B cell (primary cell): ENCODE measurements around the gene TMEM129. TPM values are rescaled to one million over a fixed set of nuclear protein-coding genes. Genes with fewer than 3 reads are reported as not detected.

Source experiments
- ATAC-seq: fragments of 200-7000 bp; cut with Tn5 transposase; one replicate; pipeline ENCODE4 v1.10.0; 2021; ENCODE audit warnings: low read depth, mild to moderate bottlenecking, moderate number of reproducible peaks, moderate library complexity
- CTCF ChIA-PET: fragments of 350-600 bp; sonication (Branson Sonifier 250); formaldehyde crosslinking; loops from one replicate; lab custom pipeline; 2021; ENCODE audit warnings: antibody characterized with exemption, inconsistent platforms; lab: Charles Lee
- POLR2A ChIA-PET: fragments of 350-600 bp; sonication (Branson Sonifier 250); formaldehyde crosslinking; loops from one replicate; lab custom pipeline; 2021; ENCODE audit warnings: antibody characterized with exemption; lab: Charles Lee
- DNase-seq: peaks from one replicate; pipeline ENCODE4 v3.0.0; 2013
- H2AFZ ChIP-seq: 2 replicates; pipeline ENCODE4 v1.6.1; 2012; ENCODE audit warnings: mild to moderate bottlenecking, low read depth, low read length; ENCODE audit not compliant: insufficient read depth, poor library complexity, severe bottlenecking
- H3K27ac ChIP-seq, 2 donors: 1 replicate in 1 of 2; 2 replicates in 1 of 2; pipeline ENCODE4 v1.5.1; 2012 to 2013; ENCODE audit warnings: low read length in 2 of 2, mild to moderate bottlenecking in 2 of 2, moderate library complexity in 1 of 2
- H3K27me3 ChIP-seq, 4 experiments: fragments of 200-600 bp in 1 of 4; sonication (generic) in 1 of 4; replicated peaks in 1 of 4; 1 replicate in 2 of 4; 2 replicates in 2 of 4; pipeline versions ENCODE4 v1.6.1 to v1.7.0; 2013 to 2016; ENCODE audit warnings: low read length in 3 of 4, mild to moderate bottlenecking in 2 of 4, mixed read lengths in 1 of 4, moderate library complexity in 1 of 4; ENCODE audit not compliant: insufficient read depth in 4 of 4, control insufficient read depth in 3 of 4; ENCODE audit errors: control extremely low read depth in 1 of 4
- H3K36me3 ChIP-seq, 2 experiments: replicated peaks in 1 of 2; 1 replicate in 1 of 2; 2 replicates in 1 of 2; pipeline versions ENCODE4 v1.6.1 to v1.7.1; 2013; ENCODE audit warnings: low read length in 1 of 2; ENCODE audit not compliant: insufficient read depth in 2 of 2, control insufficient read depth in 1 of 2; ENCODE audit errors: control extremely low read depth in 1 of 2, extremely low read depth in 1 of 2
- H3K4me1 ChIP-seq, 2 donors: fragments of 200-600 bp in 1 of 2; sonication (generic) in 1 of 2; 1 replicate in 1 of 2; 2 replicates in 1 of 2; pipeline versions ENCODE4 v1.5.1 to v1.6.1; 2013 to 2017; ENCODE audit warnings: low read length in 2 of 2; ENCODE audit not compliant: control insufficient read depth in 2 of 2, insufficient read depth in 2 of 2
- H3K4me2 ChIP-seq: replicated peaks from 2 replicates; pipeline ENCODE3; 2012; ENCODE audit warnings: mild to moderate bottlenecking, low read depth, low read length; ENCODE audit not compliant: poor library complexity, severe bottlenecking
- H3K4me3 ChIP-seq, 5 experiments: fragments of 200-600 bp in 1 of 5; sonication (generic) in 1 of 5; 1 replicate in 3 of 5; 2 replicates in 2 of 5; pipeline versions ENCODE4 v1.5.1 to v1.7.0; 2011 to 2016; ENCODE audit warnings: low read length in 4 of 5, mild to moderate bottlenecking in 4 of 5, low read depth in 2 of 5, control low read depth in 1 of 5, moderate library complexity in 1 of 5; ENCODE audit not compliant: insufficient read depth in 1 of 5; ENCODE audit errors: control extremely low read depth in 1 of 5, extremely low read depth in 1 of 5
- H3K79me2 ChIP-seq: fragments of 200-600 bp; sonication (generic); one replicate; pipeline ENCODE4 v1.6.0; 2016; ENCODE audit warnings: low read length; ENCODE audit not compliant: control insufficient read depth, insufficient read depth
- H3K9ac ChIP-seq: fragments of 200-600 bp; sonication (generic); 2 replicates; pipeline ENCODE4 v1.6.1; 2017; ENCODE audit warnings: mild to moderate bottlenecking, low read length, moderate library complexity
- H3K9me3 ChIP-seq, 3 donors: one replicate each; pipeline versions ENCODE4 v1.6.1 to v1.7.1; 2013; ENCODE audit warnings: low read length in 2 of 3; ENCODE audit not compliant: control insufficient read depth in 2 of 3, insufficient read depth in 1 of 3; ENCODE audit errors: control extremely low read depth in 1 of 3
- H4K20me1 ChIP-seq: 2 replicates; pipeline ENCODE4 v1.6.0; 2012; ENCODE audit warnings: mild to moderate bottlenecking, low read length; ENCODE audit not compliant: insufficient read depth, control insufficient read depth, poor library complexity, severe bottlenecking
- H3K27ac Mint-ChIP-seq: one replicate; pipeline ENCODE4 v1.8.0; 2021; ENCODE audit warnings: mixed read lengths
- H3K27me3 Mint-ChIP-seq: one replicate; pipeline ENCODE4 v1.8.0; 2021; ENCODE audit warnings: mixed read lengths
- H3K4me1 Mint-ChIP-seq: one replicate; pipeline ENCODE4 v1.8.0; 2021; ENCODE audit warnings: mixed read lengths
- H3K4me3 Mint-ChIP-seq: one replicate; pipeline ENCODE4 v1.8.0; 2021; ENCODE audit warnings: mixed read lengths
- H3K9me3 Mint-ChIP-seq: one replicate; pipeline ENCODE4 v1.8.0; 2022; ENCODE audit warnings: mixed read lengths; ENCODE audit not compliant: insufficient read depth
- CTCF ChIP-seq: fragments of 200-600 bp; IDR thresholded peaks from one replicate; pipeline ENCODE4 v1.8.0; 2022; ENCODE audit warnings: antibody characterized with exemption, mild to moderate bottlenecking
- EZH2 ChIP-seq: IDR thresholded peaks from 2 replicates; pipeline ENCODE4 v1.6.1; 2012; ENCODE audit warnings: borderline replicate concordance, low read depth, mild to moderate bottlenecking, moderate library complexity, low read length; ENCODE audit not compliant: insufficient read depth, poor library complexity, severe bottlenecking
- WGBS: methylation state at CpG from one replicate; pipeline ENCODE4 v1.1.5; 2013; ENCODE audit warnings: missing lambda C conversion rate; ENCODE audit not compliant: insufficient coverage; 5-methylcytosine and 5-hydroxymethylcytosine counted together
- intact Hi-C: fragments of 100-400 bp; cut with micrococcal nuclease; formaldehyde crosslinking; loops from one replicate; pipeline ENCODE4 v1.10.0; 2022
- polyA plus RNA-seq: library from polyadenylated mRNA; depleted of rRNA; stranded (reverse); fragments of >200 nt; gene quantifications from 2 replicates; pipeline ENCODE4 v1.2.3, GENCODE V29; 2012
- total RNA-seq, 2 donors: library from RNA; stranded (reverse); fragments of 120-200 nt in 1 of 2; gene quantifications; 1 replicate in 1 of 2; 2 replicates in 1 of 2; pipeline versions ENCODE4 v1.2.3 to v1.2.4, GENCODE V29; 2013 to 2022

TMEM129 gene
- total and polyA plus RNA-seq, 2 donors (not counting 1 experiment from before 2014, with no cell fraction given) = 41.0 to 76.5 TPM

GRCh38 chr4:1684506-1685234 lies 36.5 kb downstream of the TMEM129 start:
- Histone ChIP-seq H4K20me1 (no peaks in the 10 kb centered on the region), H3K79me2 (no peaks in the 10 kb centered on the region), H3K9ac (peak overlapping the region; percentile 55), H3K9me3 (peaks cover 0 to 3% (median 0%) of the 10 kb centered on the region in 3 donors), H2AFZ (peak overlapping the region; percentile 78), H3K4me3 (peak overlapping the region in 4 of 5 experiments; percentile 17 to 54 (median 44)), H3K36me3 (no peaks in the 10 kb centered on the region), H3K4me1 (peaks cover 10 to 16% of the 10 kb centered on the region in 2 donors), H3K27ac (no peak overlapping the region), H3K4me2 (peak overlapping the region; percentile 77), H3K27me3 (no peaks in the 10 kb centered on the region)
- intact Hi-C loops = loop anchor here (1.0 to 5.0 kb wide), 5 partner anchors 28 to 186 kb away; partner anchors contain the start of genes FGFR3 and SLBP
- ATAC-seq (no peak), DNase-seq (no peak)
- peak overlapping the region; percentile 71 for H3K4me3 Mint-ChIP-seq
- WGBS = 33% methylated on average over 63 of the region's 66 CpGs
- H3K9me3 Mint-ChIP-seq = no peaks in the 10 kb centered on the region
- ChIA-PET CTCF (interaction anchor here (2.2 kb wide), 1 partner anchor 9 kb away, joined by 13 read pairs; no protein-coding TSS in a partner anchor), POLR2A (no interaction called here)
- H3K27me3 Mint-ChIP-seq = no peaks in the 10 kb centered on the region
- H3K27ac Mint-ChIP-seq = no peak overlapping the region
- no peak for TF ChIP-seq CTCF
- TF ChIP-seq EZH2 = no peak
- H3K4me1 Mint-ChIP-seq = peaks cover 10% of the 10 kb centered on the region
